SH-SY5Y (cell line): ENCODE results near the gene PKP2.

ENCODE experiments used
- GATA2 ChIP-seq: IDR thresholded peaks from 2 replicates; pipeline ENCODE4 v1.6.1; 2011; ENCODE audit warnings: mild to moderate bottlenecking, low read depth, low read length
- GATA3 ChIP-seq: IDR thresholded peaks from 2 replicates; pipeline ENCODE4 v1.6.1; 2011; ENCODE audit warnings: low read depth, mild to moderate bottlenecking, low read length, moderate library complexity

DNA sequence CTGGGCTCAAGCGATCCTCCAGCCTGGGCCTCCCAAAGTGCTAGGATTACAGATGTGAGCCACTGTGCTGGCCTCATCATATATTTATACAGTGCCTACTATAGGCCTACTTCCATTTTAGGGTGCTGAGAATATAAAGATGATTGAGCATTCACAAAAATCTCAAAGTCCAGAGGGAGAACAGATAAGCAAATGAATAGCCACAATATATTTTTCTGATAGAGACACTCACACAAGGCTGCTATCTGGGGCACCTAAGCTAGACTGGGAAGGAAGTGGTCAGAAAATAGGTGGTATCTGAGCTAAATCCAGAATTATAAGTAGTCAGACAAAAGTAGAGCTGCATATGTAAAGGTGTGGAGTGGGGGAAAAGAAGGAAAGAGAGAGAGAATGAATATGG is 21.6 kb downstream of the PKP2 start:
- TF ChIP-seq GATA2: no peak
- TF ChIP-seq GATA3: no peak
